Stomach (tissue), 9 donors: Measurements from ENCODE around the gene MEIKIN. TPM values are rescaled to one million over a fixed set of nuclear protein-coding genes. Genes with fewer than 3 reads are reported as not detected.
"Not testable (repeated sequence)": the region's sequence is repeated elsewhere in the genome, so short reads cannot be mapped to it uniquely, and the experiment has no call there.

ENCODE experiments used
- DNase-seq, 2 donors: peaks; one replicate each; pipeline versions ENCODE4 v3.0.0 to v3.0.0-alpha.2; 2013 to 2019
- H3K27ac ChIP-seq, 5 donors: fragments of 200-600 bp in 4 of 5; sonication (generic) in 4 of 5; one replicate each; pipeline ENCODE4 v1.5.1; 2013 to 2019; ENCODE audit warnings: mild to moderate bottlenecking in 1 of 5, moderate library complexity in 1 of 5
- H3K27me3 ChIP-seq, 3 donors: fragments of 200-600 bp; sonication (generic); one replicate each; pipeline ENCODE4 v1.5.1; 2017 to 2019; ENCODE audit warnings: mixed run types in 1 of 3
- H3K36me3 ChIP-seq, 4 donors: fragments of 200-600 bp; sonication (generic); 1 replicate in 3 of 4; 2 replicates in 1 of 4; pipeline ENCODE4 v1.5.1; 2016 to 2019
- H3K4me1 ChIP-seq, 4 donors: fragments of 200-600 bp; sonication (generic); one replicate each; pipeline ENCODE4 v1.5.1; 2016 to 2019
- H3K4me3 ChIP-seq, 4 donors: fragments of 200-600 bp; sonication (generic) in 3 of 4; one replicate each; pipeline ENCODE4 v1.5.1; 2016 to 2019; ENCODE audit warnings: mild to moderate bottlenecking in 1 of 4
- H3K9me3 ChIP-seq, 4 donors: fragments of 200-600 bp; sonication (generic); one replicate each; pipeline ENCODE4 v1.5.1; 2016 to 2019
- EP300 ChIP-seq: sonication (generic); formaldehyde crosslinking; IDR thresholded peaks from one replicate; pipeline ENCODE4 v1.6.1; 2017; ENCODE audit warnings: antibody characterized with exemption
- POLR2A ChIP-seq, 4 donors: fragments of 450-650 bp; IDR thresholded peaks; one replicate each; pipeline ENCODE4 v1.6.1; 2016; ENCODE audit warnings: antibody characterized with exemption in 4 of 4, control low read depth in 2 of 4, mild to moderate bottlenecking in 1 of 4, moderate library complexity in 1 of 4
- POLR2AphosphoS5 ChIP-seq, 3 donors: sonication (generic); formaldehyde crosslinking; IDR thresholded peaks; one replicate each; pipeline ENCODE4 v1.6.1; 2016; ENCODE audit warnings: antibody characterized with exemption in 3 of 3
- WGBS, 5 donors: extraction: QIAGEN DNeasy Blood & Tissue Kit in 3 of 5; methylation state at CpG; one replicate each; pipeline versions ENCODE4 v1.1.5 to v1.1.7; 2013 to 2018; 5-methylcytosine and 5-hydroxymethylcytosine counted together
- intact Hi-C: fragments of 100-400 bp; cut with DNase I; formaldehyde crosslinking; loops from one replicate; pipeline ENCODE4 v1.15.1; 2023; ENCODE audit warnings: low total_unique reads
- polyA plus RNA-seq, 3 donors: library from polyadenylated mRNA; stranded (reverse); fragments of 200-250 nt; gene quantifications; one replicate each; pipeline ENCODE4 v1.2.3, GENCODE V29; 2013
- total RNA-seq, 5 donors: library from RNA; depleted of rRNA; stranded (reverse); fragments of >200 nt; gene quantifications; one replicate each; pipeline versions ENCODE4 v1.1.0 to v1.2.3, GENCODE V29; 2014 to 2016
- TF ChIP-seq, protein P1 (sequence below), 7 experiments: fragments of 450-650 bp in 4 of 7; fragments of 200-600 bp in 3 of 7; sonication (generic) in 3 of 7; IDR thresholded peaks; one replicate each; pipeline ENCODE4 v1.5.1; 2016 to 2019; ENCODE audit warnings: antibody characterized with exemption in 7 of 7, control low read depth in 2 of 7, mild to moderate bottlenecking in 1 of 7
- donor health status: healthy with polysubstance abuse.
- donor health status: Bipolar disorder and iron deficiency.
- donor health status: healthy.

MEIKIN gene
- total and polyA plus RNA-seq, 8 donors = 0.37 TPM; not detected in 7

DNA sequence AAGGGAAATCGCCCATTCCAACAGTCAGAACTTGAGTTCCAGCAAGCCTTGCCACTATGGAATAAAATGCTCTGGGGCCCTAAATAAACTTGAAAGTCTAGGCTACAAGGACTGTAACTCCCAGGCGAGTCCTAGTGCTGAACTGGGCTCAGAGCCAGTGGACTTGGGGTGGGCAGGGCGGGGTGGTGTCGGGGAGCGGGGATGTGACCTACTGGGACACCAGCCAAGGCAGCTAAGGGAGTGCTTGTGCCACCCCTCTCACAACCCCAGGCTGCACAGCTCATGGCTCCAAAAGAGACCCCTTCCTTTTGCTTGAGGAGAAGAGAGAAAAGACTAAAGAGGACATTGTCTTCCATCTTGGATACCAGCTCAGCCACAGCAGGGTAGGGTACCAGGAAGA lies 61.5 kb downstream of the MEIKIN start:
- no peaks in the 10 kb centered on the region for H3K36me3 ChIP-seq
- TF ChIP-seq EP300 (no peak), POLR2A (IDR thresholded peaks at IDR 0.05) (no peak), POLR2AphosphoS5 (IDR thresholded peaks at IDR 0.05) (no peak)
- TF ChIP-seq, protein P1, sequence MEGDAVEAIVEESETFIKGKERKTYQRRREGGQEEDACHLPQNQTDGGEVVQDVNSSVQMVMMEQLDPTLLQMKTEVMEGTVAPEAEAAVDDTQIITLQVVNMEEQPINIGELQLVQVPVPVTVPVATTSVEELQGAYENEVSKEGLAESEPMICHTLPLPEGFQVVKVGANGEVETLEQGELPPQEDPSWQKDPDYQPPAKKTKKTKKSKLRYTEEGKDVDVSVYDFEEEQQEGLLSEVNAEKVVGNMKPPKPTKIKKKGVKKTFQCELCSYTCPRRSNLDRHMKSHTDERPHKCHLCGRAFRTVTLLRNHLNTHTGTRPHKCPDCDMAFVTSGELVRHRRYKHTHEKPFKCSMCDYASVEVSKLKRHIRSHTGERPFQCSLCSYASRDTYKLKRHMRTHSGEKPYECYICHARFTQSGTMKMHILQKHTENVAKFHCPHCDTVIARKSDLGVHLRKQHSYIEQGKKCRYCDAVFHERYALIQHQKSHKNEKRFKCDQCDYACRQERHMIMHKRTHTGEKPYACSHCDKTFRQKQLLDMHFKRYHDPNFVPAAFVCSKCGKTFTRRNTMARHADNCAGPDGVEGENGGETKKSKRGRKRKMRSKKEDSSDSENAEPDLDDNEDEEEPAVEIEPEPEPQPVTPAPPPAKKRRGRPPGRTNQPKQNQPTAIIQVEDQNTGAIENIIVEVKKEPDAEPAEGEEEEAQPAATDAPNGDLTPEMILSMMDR (IDR thresholded peaks at IDR 0.05) = no peak
- no peak overlapping the region for H3K4me3 ChIP-seq
- no peaks in the 10 kb centered on the region for H3K4me1 ChIP-seq
- no peak for DNase-seq
- intact Hi-C loops = no loop called here
- H3K27ac ChIP-seq = no peak overlapping the region
- H3K9me3 ChIP-seq = peaks cover 0 to 4% (median 0%) of the 10 kb centered on the region in 4 donors
- no peaks in the 10 kb centered on the region for H3K27me3 ChIP-seq
- WGBS, 5 donors = 31 to 70% (median 42%) methylated on average over 4 to 5 of the region's 5 CpGs

DNA sequence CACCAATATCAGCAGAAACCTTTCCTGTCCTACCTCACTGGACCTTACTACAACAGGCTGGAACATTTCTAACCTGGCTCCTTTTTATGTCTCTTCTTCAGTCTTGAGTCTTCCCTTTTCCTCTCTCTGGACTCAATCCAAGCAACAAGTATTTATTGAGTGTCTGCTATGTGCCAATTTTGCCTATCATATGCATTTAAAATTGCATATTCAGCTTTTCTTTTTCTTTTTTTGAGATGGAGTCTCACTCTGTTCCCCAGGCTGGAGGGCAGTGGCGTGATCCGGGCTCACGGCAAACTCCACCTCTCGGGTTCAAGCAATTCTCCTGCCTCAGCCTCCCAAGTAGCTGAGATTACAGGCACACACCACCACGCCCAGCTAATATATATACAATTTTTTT lies 65.8 kb downstream of the MEIKIN start:
- 88 to 94% (median 90%) methylated on average over 5 of the region's 5 CpGs for WGBS, 5 donors
- Histone ChIP-seq H3K9me3 (no peaks in the 10 kb centered on the region), H3K36me3 (no peaks in the 10 kb centered on the region), H3K4me1 (no peaks in the 10 kb centered on the region), H3K27me3 (no peaks in the 10 kb centered on the region), H3K27ac (no peak overlapping the region), H3K4me3 (no peak overlapping the region)
- intact Hi-C loops = no loop called here
- DNase-seq = no peak
- TF ChIP-seq EP300 = no peak
- no peak for TF ChIP-seq POLR2A (IDR thresholded peaks at IDR 0.05)
- TF ChIP-seq POLR2AphosphoS5 (IDR thresholded peaks at IDR 0.05) = no peak
- TF ChIP-seq, protein P1 (IDR thresholded peaks at IDR 0.05) = no peak

DNA sequence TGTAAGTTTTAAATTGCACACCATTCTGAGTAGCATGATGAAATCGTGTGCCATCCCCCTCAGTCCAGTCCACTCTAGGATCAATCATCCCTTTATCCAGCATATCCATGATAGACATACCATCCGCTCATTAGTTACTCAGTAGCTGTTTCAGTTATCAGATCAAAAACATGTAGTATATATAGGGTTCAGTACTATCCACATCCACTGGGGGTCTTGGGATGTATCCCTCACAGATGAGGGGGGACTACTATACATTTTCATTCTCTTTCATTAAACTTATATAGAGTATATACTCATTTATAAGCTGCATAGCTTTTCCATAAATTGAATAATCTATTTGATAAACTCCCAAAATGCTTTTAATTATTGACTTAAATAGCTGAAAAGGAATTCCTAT lies 67.6 kb downstream of the MEIKIN start:
- Histone ChIP-seq H3K9me3 (no peaks in the 10 kb centered on the region), H3K36me3 (no peaks in the 10 kb centered on the region), H3K27ac (no peak overlapping the region), H3K4me3 (no peak overlapping the region), H3K27me3 (no peaks in the 10 kb centered on the region), H3K4me1 (no peaks in the 10 kb centered on the region)
- WGBS, 5 donors = 88 to 96% (median 90%) methylated on average over 2 of the region's 2 CpGs
- TF ChIP-seq POLR2A (IDR thresholded peaks at IDR 0.05) (no peak), POLR2AphosphoS5 (IDR thresholded peaks at IDR 0.05) (no peak), EP300 (no peak)
- DNase-seq = no peak
- intact Hi-C loops = no loop called here

DNA sequence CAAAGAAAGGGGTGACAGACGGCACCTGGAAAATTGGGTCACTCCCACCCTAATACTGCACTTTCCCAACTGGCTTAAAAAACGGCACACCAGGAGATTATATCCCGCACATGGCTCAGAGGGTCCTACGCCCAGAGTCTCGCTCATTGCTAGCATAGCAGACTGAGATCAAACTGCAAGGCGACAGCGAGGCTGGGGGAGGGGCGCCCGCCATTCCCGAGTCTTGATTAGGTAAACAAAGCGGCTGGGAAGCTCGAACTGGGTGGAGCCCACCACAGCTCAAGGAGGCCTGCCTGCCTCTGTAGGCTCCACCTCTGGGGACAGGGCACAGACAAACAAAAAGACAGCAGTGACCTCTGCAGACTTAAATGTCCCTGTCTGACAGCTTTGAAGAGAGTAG lies 74.2 kb downstream of the MEIKIN start:
- intact Hi-C loops, H3K4me1 ChIP-seq, DNase-seq, H3K36me3 ChIP-seq, H3K4me3 ChIP-seq, H3K27ac ChIP-seq, H3K27me3 ChIP-seq: not testable (repeated sequence)
- H3K9me3 ChIP-seq = peaks cover 0 to 20% (median 18%) of the 10 kb centered on the region in 4 donors
- 87 to 97% (median 93%) methylated on average over 11 to 12 of the region's 12 CpGs for WGBS, 5 donors

DNA sequence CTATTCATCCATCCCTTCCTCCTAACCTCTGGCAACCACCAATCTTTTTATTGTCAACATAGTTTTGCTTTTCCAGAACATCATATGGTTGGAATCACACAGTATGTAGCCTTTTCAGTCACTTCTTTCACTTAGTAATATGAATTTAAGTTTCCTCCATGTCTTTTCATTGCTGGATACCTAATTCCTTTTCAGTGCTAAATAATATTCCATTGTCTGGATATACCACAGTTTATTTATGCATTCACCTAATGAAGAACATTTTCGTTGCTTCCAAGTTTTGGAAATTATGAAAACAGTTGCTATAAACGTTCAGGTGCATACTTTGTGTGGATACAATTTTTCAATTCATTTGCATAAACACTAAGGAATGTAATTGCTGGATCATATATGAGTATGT lies 77.9 kb downstream of the MEIKIN start:
- 25 to 44% (median 41%) methylated on average over 2 of the region's 2 CpGs for WGBS, 5 donors
- Histone ChIP-seq H3K4me3 (no peak overlapping the region), H3K4me1 (no peaks in the 10 kb centered on the region), H3K27ac (no peak overlapping the region), H3K9me3 (peaks cover 0 to 45% (median 41%) of the 10 kb centered on the region in 4 donors), H3K36me3 (no peaks in the 10 kb centered on the region), H3K27me3 (no peaks in the 10 kb centered on the region)
- intact Hi-C loops = no loop called here
- DNase-seq = no peak
- TF ChIP-seq POLR2A (IDR thresholded peaks at IDR 0.05) (no peak), POLR2AphosphoS5 (IDR thresholded peaks at IDR 0.05) (no peak), EP300 (no peak)
- TF ChIP-seq, protein P1 (IDR thresholded peaks at IDR 0.05) = no peak
